ENCODE measurements around the gene UGT1A9.

The UGT1A9 gene

GRCh38 chr2:233814056-233814835 lies 142.5 kb downstream of the UGT1A9 start:
- CTCF ChIA-PET = no interaction called here
- POLR2A ChIA-PET = no interaction called here
- no peak for DNase-seq (ENCODE audit: extremely low spot score)
- no peak for TF ChIP-seq FOXA1 (IDR thresholded peaks at IDR 0.05)
- TF ChIP-seq LEF1 (IDR thresholded peaks at IDR 0.05; ENCODE audit: borderline replicate concordance) = no peak
- TF ChIP-seq ZNF384 (IDR thresholded peaks at IDR 0.05) = no peak
- no peak for TF ChIP-seq SP1 (IDR thresholded peaks at IDR 0.05)
- no peak for TF ChIP-seq CTBP1 (IDR thresholded peaks at IDR 0.05; ENCODE audit: borderline replicate concordance)
- TF ChIP-seq ELF4 (IDR thresholded peaks at IDR 0.05) = no peak
- TF ChIP-seq FOXM1 (IDR thresholded peaks at IDR 0.05; ENCODE audit: borderline replicate concordance) = no peak
- no peak for TF ChIP-seq HDGF (IDR thresholded peaks at IDR 0.05; ENCODE audit: borderline replicate concordance)
- no peak for TF ChIP-seq ARNT (IDR thresholded peaks at IDR 0.05)
- TF ChIP-seq SUZ12 (IDR thresholded peaks at IDR 0.05) = no peak
- no peak for TF ChIP-seq BHLHE40 (IDR thresholded peaks at IDR 0.05; ENCODE audit: borderline replicate concordance)

- no peak for DNase-seq (ENCODE audit: extremely low spot score)
- TF ChIP-seq L3MBTL2 (conservative IDR thresholded peaks at IDR 0.05) (no peak), FOXA1 (IDR thresholded peaks at IDR 0.05) (no peak), CTBP1 (IDR thresholded peaks at IDR 0.05; ENCODE audit: borderline replicate concordance) (no peak), FOXK2 (IDR thresholded peaks at IDR 0.05) (no peak), FOXM1 (IDR thresholded peaks at IDR 0.05; ENCODE audit: borderline replicate concordance) (no peak), SUZ12 (IDR thresholded peaks at IDR 0.05) (no peak)
- ChIA-PET CTCF (no interaction called here), POLR2A (no interaction called here)
Observed at GRCh38 chr2:233815861-233816260, 144.2 kb downstream of the UGT1A9 start.

- no peak for DNase-seq (ENCODE audit: extremely low spot score)
- ChIA-PET POLR2A (no interaction called here), CTCF (interaction anchor here (0.6 kb wide), 1 partner anchor 1301 kb away, joined by 3 read pairs; no protein-coding TSS in a partner anchor)
- TF ChIP-seq HDGF (IDR thresholded peaks at IDR 0.05; ENCODE audit: borderline replicate concordance) = no peak
- TF ChIP-seq CTBP1 (IDR thresholded peaks at IDR 0.05; ENCODE audit: borderline replicate concordance) = no peak
- no peak for TF ChIP-seq ZNF384 (IDR thresholded peaks at IDR 0.05)
- TF ChIP-seq LEF1 (IDR thresholded peaks at IDR 0.05; ENCODE audit: borderline replicate concordance) = no peak
- no peak for TF ChIP-seq FOXA1 (IDR thresholded peaks at IDR 0.05)
- no peak for TF ChIP-seq L3MBTL2 (conservative IDR thresholded peaks at IDR 0.05)
- TF ChIP-seq FOXK2 (IDR thresholded peaks at IDR 0.05) = no peak
- TF ChIP-seq FOXM1 (IDR thresholded peaks at IDR 0.05; ENCODE audit: borderline replicate concordance) = no peak
- no peak for TF ChIP-seq TARDBP (IDR thresholded peaks at IDR 0.05)
- TF ChIP-seq SUZ12 (IDR thresholded peaks at IDR 0.05) = no peak
- no peak for TF ChIP-seq NFRKB (IDR thresholded peaks at IDR 0.05)
- TF ChIP-seq PKNOX1 (IDR thresholded peaks at IDR 0.05) = no peak
- TF ChIP-seq ELF4 (IDR thresholded peaks at IDR 0.05) = no peak
- no peak for TF ChIP-seq BHLHE40 (IDR thresholded peaks at IDR 0.05; ENCODE audit: borderline replicate concordance)
- no peak for TF ChIP-seq SP1 (IDR thresholded peaks at IDR 0.05)
Observed at GRCh38 chr2:233816334-233816733, 144.6 kb downstream of the UGT1A9 start.

GRCh38 chr2:233816771-233817170 lies 145.1 kb downstream of the UGT1A9 start:
- no peak for DNase-seq (ENCODE audit: extremely low spot score)
- TF ChIP-seq NFRKB (IDR thresholded peaks at IDR 0.05) = no peak
- TF ChIP-seq SP1 (IDR thresholded peaks at IDR 0.05) = no peak
- TF ChIP-seq FOXK2 (IDR thresholded peaks at IDR 0.05) = no peak
- no peak for TF ChIP-seq FOXM1 (IDR thresholded peaks at IDR 0.05; ENCODE audit: borderline replicate concordance)
- POLR2A ChIA-PET = no interaction called here
- CTCF ChIA-PET = interaction anchor here (0.6 kb wide), 1 partner anchor 1300 kb away, joined by 3 read pairs; no protein-coding TSS in a partner anchor

GRCh38 chr2:233817361-233817911 lies 145.7 kb downstream of the UGT1A9 start:
- ChIA-PET CTCF (no interaction called here), POLR2A (no interaction called here)
- TF ChIP-seq HDGF (IDR thresholded peaks at IDR 0.05; ENCODE audit: borderline replicate concordance) = no peak
- no peak for TF ChIP-seq SUZ12 (IDR thresholded peaks at IDR 0.05)
- TF ChIP-seq ARNT (IDR thresholded peaks at IDR 0.05) = no peak
- TF ChIP-seq PKNOX1 (IDR thresholded peaks at IDR 0.05) = no peak
- no peak for TF ChIP-seq FOXA1 (IDR thresholded peaks at IDR 0.05)
- no peak for TF ChIP-seq LEF1 (IDR thresholded peaks at IDR 0.05; ENCODE audit: borderline replicate concordance)
- no peak for TF ChIP-seq TARDBP (IDR thresholded peaks at IDR 0.05)
- no peak for TF ChIP-seq L3MBTL2 (conservative IDR thresholded peaks at IDR 0.05)
- no peak for TF ChIP-seq FOXK2 (IDR thresholded peaks at IDR 0.05)
- TF ChIP-seq SP1 (IDR thresholded peaks at IDR 0.05) = no peak
- no peak for TF ChIP-seq ELF4 (IDR thresholded peaks at IDR 0.05)
- no peak for TF ChIP-seq BHLHE40 (IDR thresholded peaks at IDR 0.05; ENCODE audit: borderline replicate concordance)
- TF ChIP-seq CTBP1 (IDR thresholded peaks at IDR 0.05; ENCODE audit: borderline replicate concordance) = no peak
- no peak for TF ChIP-seq FOXM1 (IDR thresholded peaks at IDR 0.05; ENCODE audit: borderline replicate concordance)
- TF ChIP-seq NFRKB (IDR thresholded peaks at IDR 0.05) = no peak
- no peak for TF ChIP-seq ZNF384 (IDR thresholded peaks at IDR 0.05)
- DNase-seq (ENCODE audit: extremely low spot score) = no peak

- no peak for DNase-seq (ENCODE audit: extremely low spot score)
- ChIA-PET CTCF (no interaction called here), POLR2A (no interaction called here)
- no peak for TF ChIP-seq SUZ12 (IDR thresholded peaks at IDR 0.05)
- no peak for TF ChIP-seq L3MBTL2 (conservative IDR thresholded peaks at IDR 0.05)
- TF ChIP-seq FOXM1 (IDR thresholded peaks at IDR 0.05; ENCODE audit: borderline replicate concordance) = no peak
- no peak for TF ChIP-seq NFRKB (IDR thresholded peaks at IDR 0.05)
- no peak for TF ChIP-seq FOXK2 (IDR thresholded peaks at IDR 0.05)
- TF ChIP-seq ZNF384 (IDR thresholded peaks at IDR 0.05) = no peak
- no peak for TF ChIP-seq PKNOX1 (IDR thresholded peaks at IDR 0.05)
- no peak for TF ChIP-seq HDGF (IDR thresholded peaks at IDR 0.05; ENCODE audit: borderline replicate concordance)
- TF ChIP-seq LEF1 (IDR thresholded peaks at IDR 0.05; ENCODE audit: borderline replicate concordance) = no peak
- no peak for TF ChIP-seq TARDBP (IDR thresholded peaks at IDR 0.05)
- no peak for TF ChIP-seq FOXA1 (IDR thresholded peaks at IDR 0.05)
Observed at GRCh38 chr2:233817995-233818638, 146.4 kb downstream of the UGT1A9 start.

All from HEK293T (cell line).